Inflammatory macrophage treated with lipopolysaccharide for 4 hours (primary cell): ENCODE results near the gene LSG1.
"Not testable (repeated sequence)": the region's sequence is repeated elsewhere in the genome, so short reads cannot be mapped to it uniquely, and the experiment has no call there.

ENCODE experiments used
- DNase-seq: peaks from one replicate; pipeline ENCODE4 v3.0.0-alpha.2; 2020

The LSG1 gene

DNA sequence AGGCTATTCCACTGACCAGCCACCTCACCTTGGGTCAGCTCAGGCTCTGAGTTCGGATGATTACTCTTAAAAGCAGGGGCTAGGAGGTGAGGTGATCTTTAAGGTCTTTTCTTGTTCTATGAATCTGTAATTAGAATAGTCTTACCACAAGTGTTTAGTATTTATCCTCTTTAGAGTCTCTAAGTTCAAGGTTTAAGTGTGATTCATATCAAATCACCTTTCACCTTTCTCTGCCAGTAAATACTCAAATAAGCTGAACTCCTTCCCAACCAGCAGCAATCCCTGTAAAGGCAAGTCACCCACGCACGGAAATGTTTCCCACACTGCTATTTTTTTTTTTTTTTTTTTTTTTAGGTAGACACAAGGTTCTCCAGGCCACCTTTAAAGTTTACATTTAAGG, 24.2 kb downstream of the LSG1 start:
- DNase-seq = no peak

DNA sequence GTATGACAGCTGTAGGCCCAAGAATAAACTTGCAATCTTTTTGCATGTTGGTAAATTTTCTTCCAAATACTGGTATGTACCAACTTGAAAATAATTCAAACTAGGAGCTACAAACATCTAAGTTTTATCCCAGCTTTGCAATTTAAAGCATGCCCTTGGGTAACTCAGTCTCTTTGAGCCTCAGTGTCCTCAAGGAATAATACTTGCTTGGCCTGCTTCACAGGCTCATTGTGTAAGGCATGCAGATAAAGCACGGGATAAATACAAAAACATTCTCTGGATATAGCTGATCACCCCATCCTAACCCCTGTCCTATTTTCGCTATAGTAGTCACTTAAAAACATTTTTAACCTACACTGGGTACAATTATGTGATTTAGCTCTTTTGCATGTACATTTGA, 29.2 kb downstream of the LSG1 start:
- DNase-seq = no peak

DNA sequence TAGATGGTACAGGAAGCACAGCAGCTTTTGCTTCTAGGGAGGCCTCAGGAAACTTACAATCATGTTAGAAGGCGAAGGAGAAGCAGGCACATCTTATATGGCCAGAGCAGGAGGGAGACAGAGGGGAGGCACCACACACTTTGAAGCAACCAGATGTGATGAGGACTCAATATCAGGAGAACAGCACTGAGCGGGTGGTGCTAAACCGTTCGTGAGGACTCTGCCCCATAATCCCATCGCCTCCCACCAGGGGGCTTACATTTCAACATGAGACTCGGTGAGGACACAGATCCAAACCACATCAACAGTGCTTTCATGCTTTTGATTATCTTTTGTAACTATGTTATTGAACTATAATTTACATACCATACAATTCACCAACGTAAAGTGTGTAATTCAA, 31.2 kb downstream of the LSG1 start:
- no peak for DNase-seq

DNA sequence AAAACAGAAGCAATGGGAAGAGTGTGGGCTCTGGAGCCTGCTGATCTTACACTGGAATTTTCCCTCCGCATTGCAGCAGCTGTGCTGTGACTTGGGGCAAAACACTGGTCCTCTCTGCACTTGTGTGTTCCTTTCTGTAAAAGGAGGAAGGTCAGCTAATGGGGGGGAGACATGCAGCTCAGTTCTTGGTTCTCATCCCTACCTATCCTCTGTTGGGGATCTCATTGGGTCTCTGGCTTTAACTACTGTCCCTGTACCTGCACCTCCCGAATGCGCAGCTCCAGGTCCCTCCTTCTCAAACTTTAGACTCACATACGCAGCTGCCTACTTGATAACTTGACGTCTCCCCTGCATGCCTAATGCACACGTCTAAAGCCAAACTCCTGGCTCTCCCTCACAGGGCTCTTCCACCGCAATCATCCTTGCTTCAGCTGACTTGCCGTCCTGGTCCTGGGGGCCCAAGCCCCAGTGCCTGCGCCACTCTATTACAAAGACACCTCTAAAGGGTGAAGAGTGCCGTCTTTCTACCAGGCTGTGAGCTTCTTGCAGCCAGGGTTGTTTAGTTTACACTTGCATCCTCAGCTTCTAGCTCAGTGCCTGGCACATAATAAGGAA, 32.9 kb downstream of the LSG1 start:
- no peak for DNase-seq

DNA sequence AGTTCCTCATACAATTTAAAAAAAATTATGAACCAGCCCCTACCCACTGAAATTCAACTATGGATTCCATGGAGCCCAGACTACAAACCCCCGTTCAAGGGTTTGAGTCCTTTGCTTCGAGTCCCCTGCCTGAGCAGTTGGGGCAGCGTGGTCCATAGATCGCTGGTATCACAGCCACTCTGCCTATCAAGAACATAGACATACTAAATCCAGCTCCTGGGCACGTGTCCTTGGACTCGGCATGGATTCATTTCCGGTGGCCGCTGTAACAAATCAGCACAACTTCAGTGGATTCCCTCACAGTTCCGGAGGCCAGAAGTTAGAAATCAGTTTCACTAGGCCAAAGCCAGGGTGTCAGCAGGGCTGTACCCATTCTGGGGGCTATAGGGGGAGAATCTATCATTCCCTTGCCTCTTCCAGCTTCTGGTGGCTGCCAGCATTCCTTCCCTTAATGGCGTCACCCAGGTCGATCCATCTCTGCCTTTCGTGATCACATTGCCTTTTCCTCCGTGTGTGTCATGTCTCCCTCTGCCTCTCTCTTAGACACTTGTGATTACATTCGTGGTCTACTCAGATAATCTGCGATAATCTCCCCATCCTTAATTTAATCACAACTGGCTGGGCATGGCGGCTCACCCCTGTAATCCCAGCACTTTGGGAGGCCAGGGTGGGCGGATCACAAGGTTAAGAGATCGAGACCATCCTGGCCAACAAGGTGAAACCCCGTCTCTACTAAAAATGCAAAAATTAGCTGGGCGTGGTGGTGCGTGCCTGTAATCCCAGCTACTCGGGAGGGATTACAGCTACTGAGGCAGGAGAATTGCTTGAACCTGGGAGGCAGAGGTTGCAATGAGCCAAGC, 34.2 kb downstream of the LSG1 start:
- no peak for DNase-seq

DNA sequence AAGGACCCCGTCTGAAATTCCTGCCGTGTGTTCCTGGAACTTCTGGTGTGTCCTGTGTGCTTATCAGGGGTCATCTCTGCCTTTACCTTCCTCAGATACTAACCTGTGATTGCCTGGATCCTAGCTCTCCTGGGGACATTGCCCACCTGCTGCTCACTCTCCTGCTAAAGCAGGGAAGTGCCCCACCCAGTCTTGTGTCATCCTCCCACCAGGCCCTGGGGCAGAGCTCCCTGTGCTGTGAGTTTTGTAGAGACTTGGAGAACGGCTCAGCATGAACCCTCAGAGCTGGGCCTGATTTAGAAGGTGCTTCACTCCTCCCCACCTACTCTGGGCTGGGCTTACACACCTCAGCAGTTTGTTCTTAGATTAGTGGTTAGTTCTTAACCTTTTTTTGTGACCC, 34.9 kb downstream of the LSG1 start:
- no peak for DNase-seq

DNA sequence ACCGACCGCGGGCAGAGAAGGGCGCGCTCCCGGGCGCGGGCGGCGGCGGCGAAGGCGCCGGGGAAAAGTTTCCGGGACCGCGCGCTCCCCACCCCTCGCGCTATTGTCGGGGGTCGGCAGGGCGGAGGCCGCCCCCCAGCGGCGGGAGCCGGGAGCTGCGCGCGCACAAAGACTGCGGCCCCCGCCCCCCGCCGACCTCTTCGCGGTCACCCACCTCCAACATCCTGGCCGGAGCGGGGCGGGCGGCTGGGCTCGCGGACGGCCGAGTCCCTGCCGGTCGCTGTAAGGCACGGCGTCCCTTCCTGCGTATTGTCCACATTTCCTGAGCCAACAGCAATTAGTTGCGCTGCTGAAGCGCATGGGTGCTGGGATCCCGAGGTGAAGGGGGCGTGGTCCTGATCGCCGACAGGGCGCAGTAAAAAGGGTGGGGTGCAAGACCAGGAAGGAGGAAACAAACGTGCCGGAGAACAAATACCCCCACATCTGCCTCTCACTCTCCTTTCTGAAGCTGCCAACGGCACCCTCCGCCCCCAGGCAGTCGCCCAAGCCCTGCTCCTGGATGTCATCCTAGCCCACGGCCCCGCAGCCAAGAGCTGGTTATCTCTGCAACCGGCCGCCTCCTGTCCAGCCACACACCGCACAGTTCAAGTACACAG, 38.5 kb downstream of the LSG1 start, which contains the start of gene TMEM44:
Gene TMEM44 (minus strand): TSS at position 71 of the 656 bp plus-strand sequence. CDS start 204 bp downstream, outside the sequence.
- peak; percentile 75 for DNase-seq

DNA sequence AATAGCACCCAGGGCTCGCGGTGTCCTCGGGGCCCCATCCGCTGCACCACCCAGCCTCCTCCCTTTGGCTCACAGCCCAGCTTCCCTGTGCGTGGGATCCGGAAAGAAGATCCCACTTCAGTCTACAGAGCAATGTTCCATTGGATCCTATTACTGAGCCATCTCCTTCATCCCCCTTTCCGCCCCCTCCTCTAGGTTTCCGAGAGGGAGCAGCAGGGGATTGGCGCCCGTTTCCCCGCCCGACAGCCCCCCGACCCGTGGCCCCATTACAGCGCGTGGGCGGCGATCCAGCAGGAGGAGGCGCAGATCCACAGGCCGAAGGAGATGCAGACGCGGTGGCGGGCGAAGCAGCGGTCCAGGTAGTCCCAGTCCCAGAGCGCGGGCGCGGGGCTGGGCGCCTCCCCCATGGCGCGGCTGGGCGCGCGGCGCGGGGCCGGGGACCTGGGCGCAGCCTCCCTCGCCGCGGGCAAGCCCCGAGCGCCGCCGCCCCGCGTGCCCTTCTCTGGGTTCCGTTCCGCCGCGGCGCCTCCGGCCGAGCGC, 39.1 kb downstream of the LSG1 start:
- DNase-seq = peak; percentile 23

DNA sequence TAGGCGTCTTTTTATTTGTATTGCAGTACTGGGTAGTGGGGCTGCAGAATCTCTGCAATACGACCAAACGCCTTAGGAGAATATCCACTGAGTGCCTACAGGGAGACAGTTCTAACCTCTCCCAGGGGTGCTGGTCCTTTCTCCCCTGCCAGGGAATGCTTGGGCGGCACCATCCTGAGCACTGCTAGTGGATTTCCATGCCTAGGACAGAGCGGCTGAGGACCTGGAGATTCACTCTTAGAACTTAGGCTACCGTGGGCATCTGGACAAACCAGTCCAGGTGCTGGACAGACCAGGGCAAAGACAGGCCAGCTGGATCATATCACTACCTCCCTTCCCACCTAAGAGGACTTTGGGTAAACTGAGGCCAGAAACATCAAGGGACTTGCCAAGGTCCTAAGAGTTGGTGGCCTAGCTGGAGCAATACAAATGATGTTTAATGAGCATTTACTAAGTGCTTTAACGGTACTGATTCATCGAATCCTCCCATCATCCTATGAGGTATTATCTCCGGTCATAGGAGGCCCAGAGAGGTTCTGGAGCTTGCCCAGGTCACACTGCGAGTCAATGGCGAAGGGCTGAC, 39.7 kb downstream of the LSG1 start:
- DNase-seq = no peak

DNA sequence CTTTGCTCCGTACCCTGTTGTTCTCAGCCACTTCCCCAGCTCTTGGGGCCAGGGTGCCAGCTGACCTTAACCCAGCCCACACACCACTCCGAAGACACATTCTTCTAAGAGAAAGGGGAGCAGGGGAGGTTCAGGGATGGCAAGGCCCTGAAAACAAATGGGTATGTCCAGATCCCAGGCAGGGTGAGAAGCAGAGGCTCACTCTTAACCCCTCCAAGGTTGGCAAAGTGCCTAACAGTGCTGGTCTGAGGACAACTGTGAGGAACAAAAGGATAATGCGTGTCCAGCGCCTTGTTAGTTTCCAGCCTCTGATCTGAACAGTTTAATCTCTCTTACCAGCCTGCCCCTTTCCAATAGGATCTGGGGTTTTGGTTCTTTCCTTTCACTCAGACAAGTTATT, 40.3 kb downstream of the LSG1 start:
- DNase-seq = no peak

DNA sequence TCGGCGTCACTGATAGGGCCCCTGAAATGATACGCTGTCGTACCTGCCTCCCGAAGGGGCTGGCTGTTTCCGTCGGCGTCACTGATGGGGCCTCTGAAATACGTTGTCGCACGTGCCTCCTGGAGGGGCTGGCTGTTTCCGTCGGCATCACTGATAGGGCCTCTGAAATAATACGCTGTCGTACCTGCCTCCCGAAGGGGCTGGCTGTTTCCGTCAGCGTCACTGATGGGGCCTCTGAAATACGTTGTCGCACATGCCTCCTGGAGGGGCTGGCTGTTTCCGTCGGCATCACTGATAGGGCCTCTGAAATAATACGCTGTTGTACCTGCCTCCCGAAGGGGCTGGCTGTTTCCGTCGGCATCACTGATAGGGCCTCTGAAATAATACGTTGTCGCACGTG, 41.3 kb downstream of the LSG1 start:
- DNase-seq = not testable (repeated sequence)

DNA sequence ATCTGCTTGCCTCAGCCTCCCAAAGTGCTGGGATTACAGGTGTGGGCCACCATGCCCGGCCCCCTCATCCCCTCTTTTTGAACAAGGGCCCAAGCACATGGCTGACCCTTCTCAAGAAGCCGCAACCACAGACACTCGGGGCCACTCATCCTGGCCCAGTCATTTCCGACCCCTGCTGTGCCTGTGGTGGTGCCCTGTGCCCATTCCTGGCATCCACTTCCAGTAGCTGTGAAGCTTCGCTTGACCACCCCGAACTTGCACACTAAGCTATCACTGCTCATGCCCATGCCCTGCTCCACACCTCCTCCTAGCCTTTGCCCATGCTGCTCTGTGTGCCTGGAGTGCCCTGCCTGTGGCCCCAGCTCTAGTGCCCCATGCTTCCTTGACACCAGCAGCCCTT, 47.0 kb downstream of the LSG1 start:
- DNase-seq = no peak

DNA sequence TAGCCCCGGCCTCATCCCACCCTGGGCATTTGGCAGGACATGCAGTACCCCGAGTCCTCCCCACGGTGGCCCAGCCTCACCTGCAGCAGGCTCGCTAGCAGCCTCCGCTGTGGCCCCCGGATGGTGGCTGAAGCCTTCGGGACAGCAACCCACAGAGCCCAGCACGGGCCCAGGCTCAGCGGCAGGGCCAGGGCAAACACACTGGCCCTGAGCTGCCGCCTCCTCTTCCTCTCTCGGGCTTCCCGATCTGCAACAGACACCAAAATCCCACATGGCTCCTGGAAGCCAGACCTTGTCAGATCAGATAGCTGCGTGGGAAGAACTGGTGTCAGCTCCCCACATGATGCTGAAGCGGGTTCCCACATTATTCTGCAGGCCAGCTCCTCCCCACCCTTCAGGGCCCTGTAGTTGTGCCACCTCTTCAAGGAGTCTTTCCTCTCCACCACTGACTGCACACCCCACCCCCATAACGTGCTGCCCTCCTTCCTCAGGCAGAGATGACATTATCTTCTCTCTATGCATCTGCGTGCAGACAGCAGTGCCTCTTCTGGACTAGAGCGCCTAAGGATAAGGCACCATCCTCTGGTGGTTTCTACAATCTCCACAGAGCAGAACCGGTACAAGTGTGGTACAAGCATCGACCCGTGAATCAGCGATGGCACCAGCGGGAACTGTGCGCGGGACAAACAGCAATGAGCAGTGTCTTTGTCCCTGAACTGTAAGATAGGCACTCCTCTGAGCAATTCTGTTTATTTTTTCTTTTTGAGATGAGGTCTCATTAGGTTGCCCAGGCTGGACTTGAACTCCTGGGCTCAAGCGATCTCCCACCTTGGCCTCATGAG, 48.3 kb downstream of the LSG1 start:
- peak; percentile 29 for DNase-seq

DNA sequence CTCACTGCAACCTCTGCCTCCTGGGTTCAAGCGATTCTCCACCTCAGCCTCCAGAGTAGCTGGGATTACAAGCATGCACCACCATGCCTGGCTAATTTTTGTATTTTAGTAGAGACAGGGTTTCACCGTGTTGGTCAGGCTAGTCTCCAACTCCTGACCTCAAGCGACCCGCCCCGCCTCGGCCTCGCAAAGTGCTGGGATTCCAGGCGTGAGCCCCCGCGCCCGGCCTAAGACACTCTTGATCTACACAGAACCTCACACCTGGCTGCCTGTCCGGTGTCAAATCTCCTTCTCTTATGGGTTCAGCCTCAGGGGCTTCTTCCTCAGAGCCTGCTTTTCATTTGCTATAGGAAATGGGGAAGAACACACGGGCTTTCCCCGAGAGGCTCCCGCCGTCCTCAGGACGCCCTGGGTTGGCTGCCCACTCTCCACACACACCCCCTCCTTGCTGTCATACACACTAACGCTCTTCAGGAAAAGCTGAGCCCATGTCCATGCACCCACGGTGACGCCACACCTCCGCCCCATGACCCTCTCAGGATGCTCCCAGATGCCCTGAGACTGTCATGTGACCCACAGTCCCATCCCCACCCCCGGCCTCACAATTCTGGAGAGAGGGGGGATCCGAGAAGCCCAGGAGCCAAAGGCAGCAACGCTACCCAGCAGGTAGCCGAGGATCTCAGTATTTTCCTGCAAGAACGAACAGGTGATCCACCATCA, 49.2 kb downstream of the LSG1 start:
- DNase-seq = peak; percentile 27

DNA sequence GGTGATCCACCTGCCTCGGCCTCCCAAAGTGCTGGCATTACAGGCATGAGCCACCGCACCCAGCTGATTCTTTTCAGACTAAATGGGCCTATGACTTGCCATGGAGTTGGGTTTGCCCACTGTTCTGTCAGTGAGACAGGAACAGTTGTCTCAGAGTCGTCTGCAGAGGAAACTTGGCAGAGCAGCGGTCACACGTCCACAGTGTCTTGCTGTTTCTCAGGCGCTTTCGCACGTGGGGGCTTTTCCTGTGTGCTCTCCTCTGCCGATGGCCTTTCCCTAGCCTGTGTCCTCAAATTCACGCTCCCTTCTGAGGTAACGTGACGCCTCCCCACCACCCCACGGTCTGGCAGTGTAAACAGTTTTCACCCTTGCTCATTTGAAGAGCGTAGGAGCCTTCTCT, 50.0 kb downstream of the LSG1 start:
- DNase-seq = no peak

DNA sequence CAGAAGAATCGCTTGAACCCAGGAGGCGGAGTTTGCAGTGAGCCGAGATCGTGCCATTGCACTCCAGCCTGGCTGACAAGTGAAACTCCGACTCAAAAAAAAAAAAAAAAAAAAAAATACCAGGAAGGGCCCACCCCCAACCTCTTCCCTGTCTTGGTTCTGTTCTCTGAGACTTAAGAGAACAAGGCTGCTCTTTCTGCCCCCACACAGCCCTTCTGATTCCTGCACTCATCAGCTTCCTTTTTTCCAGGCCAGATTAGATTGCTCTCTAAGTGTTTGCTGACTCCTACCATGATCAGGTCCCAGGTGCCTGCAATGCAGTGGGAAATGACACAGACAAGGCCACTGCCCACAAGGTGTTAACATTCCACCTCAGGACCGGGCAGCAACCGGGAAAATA, 51.8 kb downstream of the LSG1 start:
- peak; percentile 71 for DNase-seq

DNA sequence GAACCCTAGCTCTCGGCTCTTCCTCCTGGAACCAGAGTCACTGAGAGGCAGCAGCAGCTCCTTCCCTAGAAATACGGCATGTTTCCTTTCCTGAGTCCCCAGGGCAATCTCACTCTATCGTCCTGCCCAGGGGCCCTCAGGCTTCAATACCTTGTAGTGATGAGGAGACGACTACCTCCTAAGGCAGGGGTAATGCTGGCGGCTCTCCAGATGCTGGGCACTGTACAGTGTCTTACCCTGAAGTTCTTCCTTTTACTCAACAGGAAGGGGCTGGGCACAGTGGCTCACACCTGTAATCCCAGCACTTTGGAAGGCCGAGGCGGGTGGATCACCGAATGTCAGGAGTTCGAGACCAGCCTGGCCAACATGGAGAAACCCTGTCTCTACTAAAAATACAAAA, 52.2 kb downstream of the LSG1 start:
- no peak for DNase-seq

DNA sequence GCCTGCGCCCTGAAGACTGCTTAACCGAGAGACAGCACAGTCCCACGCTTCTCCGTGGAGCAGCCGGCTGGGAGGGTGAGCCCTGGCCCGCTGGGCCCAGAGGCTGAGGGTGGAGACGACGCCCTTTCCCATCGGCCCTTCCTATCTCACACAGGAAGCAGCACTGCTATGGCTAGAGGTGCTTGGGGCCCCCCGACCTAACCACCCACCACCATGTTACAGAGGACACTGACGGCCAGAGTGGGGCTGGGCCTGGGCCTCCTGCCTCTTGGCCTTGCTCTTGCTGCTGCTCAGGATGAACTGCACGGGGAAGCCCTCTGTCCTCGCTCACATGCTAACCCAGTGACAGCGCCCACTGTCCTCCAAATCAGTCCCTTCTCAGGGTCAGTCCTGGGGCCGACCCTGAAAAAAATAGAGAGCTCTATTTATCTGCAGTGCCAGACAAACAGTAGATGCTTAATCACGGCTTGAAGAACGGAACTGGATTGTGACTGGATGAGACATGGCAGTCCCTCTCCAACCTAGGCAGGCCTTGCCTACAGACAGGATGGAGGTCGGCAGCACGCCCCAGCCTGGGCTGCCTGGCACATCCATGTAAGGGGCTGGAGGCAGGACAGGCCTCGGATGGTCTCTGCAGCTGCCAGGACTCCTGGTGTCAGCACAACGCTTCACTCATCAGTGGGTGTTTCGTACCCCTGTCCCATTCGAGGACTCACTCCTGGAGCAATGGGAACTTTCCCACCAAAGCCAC, 53.0 kb downstream of the LSG1 start:
- no peak for DNase-seq

DNA sequence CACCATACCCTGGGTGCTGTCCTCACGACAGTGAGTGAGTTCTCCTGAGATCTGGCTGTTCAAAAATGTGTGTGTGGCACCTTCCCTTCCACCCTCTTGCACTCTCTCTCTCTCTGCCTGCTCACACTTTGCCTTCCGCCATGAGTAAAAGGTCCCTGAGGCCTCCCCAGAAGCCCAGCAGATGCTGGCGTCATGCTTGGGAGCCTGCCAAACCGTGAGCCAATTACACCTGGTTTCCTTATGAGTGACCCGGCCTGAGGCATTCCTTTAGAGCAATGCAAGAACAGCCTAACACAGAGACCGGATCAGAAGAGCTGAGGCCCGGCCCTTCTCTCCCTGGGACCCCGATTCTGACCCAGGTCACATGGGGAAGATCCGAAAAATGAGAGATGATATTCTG, 54.2 kb downstream of the LSG1 start:
- DNase-seq = no peak

DNA sequence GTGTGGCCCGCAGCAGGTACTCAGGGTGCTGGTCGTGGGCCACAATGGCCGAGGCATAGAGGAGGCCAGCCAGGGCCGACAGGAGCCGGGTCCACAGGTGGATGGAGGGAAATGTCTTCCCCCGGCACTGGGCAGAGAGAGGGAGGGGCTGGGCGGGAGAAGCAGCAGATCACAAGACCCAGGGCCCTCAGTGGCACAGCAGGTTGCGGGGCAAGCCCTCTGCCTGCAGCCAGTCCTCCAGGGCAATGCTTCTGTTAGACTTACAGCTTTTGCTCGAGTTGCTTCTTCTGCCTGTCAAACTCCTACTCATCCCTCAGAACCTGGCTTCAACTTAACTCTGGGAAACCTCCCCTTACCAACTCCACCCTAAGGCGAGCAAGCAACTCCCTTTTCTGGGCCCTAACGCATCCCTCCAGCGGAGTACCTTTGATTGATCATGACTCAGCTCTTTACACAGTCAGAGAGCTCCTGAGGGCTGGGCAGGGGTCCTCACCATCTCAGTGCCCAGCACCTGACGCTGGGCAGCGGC, 54.8 kb downstream of the LSG1 start:
- no peak for DNase-seq

DNA sequence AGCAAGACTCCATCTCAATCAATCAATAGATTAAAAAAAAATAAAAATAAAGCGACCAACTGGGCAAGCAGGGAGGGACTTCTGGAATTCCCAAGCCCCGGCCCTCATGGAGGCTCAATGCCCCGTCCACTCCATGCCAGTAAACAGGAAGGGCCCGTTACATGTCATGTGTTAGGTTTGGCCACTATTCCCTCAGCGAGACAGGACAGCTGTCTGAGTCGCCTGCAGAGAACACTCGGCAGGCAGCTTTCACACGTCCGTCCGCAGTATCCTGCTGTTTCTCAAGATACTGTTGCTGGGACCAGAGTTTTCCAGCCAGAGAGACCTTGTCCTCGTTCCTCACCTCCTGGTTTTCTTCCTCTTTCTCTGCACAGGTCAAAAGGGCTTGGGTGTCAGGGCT, 56.8 kb downstream of the LSG1 start:
- no peak for DNase-seq
